ENCODE results near the gene QRICH1.
A peak's percentile ranks its signal among the peaks of the same experiment; 100 is the strongest.

Gene QRICH1

GRCh38 chr3:49032646-49033304, 61.1 kb downstream of the QRICH1 start:
- ATAC-seq, result no peak
- no peak for DNase-seq

GRCh38 chr3:49030321-49030720, 63.5 kb downstream of the QRICH1 start:
- no peak for ATAC-seq

DNA sequence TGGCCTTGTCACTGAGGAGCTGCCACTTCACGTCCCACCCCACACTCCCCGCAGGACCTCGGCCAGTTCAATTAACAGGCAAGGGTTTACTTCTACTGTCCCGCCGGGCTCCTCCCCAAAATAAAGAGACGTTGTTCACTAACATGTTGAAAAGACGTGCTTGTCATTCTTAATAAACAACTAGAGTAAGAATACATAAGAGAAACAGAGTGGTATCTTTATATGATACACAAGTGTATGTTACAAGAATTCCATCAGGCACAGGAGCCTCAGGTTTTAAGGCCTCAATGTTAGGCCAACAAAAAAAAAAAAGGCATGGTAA, 64.3 kb downstream of the QRICH1 start:
- ATAC-seq (no peak), DNase-seq (no peak)

More at GRCh38 chr3:49030321-49030720, 63.5 kb downstream of the QRICH1 start:
- no peak for DNase-seq

GRCh38 chr3:49028673-49029562, 65.0 kb downstream of the QRICH1 start, which contains the start of gene IMPDH2:
IMPDH2 (minus strand) TSS chr3:49029398; CDS start chr3:49029350, 48 bp downstream.
- DNase-seq, result peak; percentile 95
- ATAC-seq, result peak; percentile 93

DNA sequence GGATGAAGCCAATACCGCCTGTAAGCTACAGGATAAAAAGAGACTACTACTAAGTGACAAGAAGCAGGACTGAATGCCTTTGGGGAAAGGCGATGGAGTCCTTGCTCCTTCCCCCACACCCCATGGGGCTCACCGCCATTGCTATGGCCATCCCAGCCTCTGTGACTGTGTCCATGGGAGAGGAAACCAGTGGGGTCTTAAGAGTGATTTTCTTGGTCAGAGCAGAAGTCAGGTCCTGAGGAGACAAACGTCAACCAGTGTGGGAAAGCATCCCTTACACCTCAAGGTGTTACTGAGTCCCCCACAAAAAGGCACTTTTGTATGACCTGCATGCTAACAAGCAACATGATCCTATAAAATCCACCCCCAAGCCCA, 65.6 kb downstream of the QRICH1 start:
- DNase-seq (no peak), ATAC-seq (no peak)

DNA sequence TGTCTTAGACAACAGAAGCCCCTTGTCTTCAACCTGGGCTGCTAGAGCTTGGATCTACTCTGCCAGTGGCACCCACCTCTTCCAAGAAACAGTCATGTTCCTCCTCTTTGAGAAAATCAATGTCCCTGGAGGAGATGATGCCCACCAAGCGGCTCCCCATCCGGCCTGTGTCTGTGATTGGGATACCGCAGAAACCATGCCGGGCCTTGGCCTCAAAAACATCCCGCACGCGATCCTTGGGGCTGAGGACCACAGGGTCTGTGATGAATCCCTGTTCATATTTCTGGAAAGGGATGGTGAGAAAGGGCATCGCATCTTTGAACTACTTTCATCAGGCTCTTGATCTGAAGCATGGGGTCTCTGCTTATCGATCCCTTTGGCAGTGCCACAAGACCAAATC, 66.2 kb downstream of the QRICH1 start:
- DNase-seq, result no peak
- no peak for ATAC-seq

GRCh38 chr3:49026536-49026935, 67.3 kb downstream of the QRICH1 start:
- no peak for ATAC-seq
- DNase-seq, result no peak

DNA sequence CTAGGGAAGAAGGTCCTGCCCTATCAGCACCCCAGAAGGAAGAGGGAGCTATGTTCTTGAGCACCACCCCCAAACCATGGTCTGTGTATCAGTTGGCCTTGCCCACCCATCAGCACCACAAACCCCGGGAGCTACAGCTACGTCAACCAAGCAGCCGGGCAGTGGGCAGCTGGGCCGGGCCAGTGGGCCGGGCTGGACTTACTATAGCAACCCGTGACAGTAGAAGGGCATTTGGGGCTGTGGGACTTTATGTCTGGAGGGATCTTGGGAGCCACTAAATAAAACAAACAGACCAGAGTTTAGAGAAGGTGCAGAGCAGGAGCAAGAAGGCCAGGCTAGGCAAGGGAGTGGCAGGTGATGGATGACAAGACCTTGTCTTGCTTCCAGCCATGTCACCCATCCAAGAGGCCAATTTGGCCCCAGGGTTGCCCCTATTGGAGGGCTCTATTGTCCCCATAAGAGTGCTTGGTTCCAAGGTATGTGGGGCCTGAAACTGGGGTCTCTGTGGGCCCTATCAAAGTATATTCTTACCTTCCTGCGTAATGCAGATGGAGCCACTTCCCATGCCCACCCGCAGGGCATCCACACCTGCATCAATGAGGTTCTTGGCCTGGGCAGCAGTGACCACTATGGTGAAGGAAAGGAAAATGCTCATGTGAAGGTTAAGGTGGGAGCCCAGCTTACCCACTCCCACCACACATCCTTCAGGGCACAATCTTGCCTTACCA, 67.9 kb downstream of the QRICH1 start:
- DNase-seq (no peak), ATAC-seq (no peak)

- no peak for ATAC-seq
- no peak for DNase-seq
Observed at GRCh38 chr3:49025005-49025792, 68.7 kb downstream of the QRICH1 start.

GRCh38 chr3:49024449-49024848, 69.4 kb downstream of the QRICH1 start:
- DNase-seq, result no peak
- ATAC-seq, result no peak

DNA sequence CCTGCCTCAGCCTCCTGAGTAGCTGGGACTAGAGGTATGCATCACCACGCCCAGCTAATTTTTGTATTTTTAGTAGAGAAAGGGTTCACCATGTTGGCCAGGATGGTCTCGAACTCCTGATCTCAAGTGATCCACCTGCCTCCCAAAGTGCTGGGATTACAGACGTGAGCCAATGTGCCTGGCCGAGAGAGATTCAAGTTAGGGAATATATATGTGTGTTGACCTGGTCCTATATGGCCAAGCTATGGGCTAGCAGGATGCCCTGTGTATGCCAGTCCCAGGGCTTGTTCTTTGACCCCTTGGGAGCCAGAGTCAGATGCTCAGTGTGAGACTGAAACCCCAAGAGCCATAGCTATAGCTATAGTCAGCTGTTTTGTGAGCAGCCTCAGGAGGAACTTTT, 70.1 kb downstream of the QRICH1 start:
- ATAC-seq (no peak), DNase-seq (no peak)

DNA sequence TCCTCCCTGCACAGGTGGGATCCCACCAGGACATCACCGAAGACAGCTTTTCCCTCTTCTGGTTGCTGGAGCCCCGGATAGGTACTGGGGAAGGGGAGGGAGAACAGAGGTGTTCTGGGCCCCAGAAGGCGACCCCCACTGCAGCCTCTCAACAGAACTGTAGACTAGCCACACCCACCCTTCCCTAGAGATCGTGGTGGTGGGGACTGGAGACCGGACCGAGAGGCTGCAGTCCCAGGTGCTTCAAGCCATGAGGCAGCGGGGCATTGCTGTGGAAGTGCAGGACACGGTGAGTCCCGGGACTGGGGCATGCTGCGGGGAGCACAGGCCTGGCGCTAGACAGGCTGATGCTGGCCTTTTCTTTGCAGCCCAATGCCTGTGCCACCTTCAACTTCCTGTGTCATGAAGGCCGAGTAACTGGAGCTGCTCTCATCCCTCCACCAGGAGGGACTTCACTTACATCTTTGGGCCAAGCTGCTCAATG, 71.1 kb downstream of the QRICH1 start:
- ATAC-seq (no peak), DNase-seq (peak; percentile 39)

DNA sequence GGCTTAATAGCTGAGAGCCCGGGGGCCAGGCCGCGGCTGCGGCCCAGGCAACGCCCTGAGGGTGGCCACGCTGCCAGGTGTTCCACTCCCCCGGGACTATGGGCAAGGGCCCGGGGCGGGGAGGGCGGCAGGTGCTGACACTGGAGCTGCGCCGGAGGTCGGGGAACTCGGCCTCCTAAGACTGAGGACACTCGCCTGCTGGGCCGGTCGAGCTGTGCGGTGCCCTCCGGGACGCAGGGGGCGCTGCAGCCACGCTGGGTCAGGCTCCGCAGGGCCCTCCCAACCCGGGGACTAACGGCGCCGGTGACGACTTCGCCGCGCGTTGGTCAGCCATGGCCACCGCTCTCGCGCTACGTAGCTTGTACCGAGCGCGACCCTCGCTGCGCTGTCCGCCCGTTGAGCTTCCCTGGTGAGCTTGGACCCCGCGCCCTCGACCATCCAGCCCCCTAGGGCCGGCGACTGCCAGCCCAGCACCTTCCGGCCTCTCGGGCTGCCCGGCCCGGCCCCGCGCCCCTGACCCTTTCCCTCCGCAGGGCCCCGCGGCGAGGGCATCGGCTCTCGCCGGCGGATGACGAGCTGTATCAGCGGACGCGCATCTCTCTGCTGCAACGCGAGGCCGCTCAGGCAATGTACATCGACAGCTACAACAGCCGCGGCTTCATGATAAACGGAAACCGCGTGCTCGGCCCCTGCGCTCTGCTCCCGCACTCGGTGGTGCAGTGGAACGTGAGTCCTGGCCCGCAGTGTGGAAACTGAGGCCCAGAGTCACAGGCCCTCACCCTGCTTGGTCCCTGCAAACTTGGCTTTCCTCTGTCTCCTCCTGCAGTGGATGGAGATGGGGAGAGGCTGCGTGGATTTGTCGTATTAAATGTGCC, 71.8 kb downstream of the QRICH1 start, which contains the start of gene NDUFAF3:
NDUFAF3 (plus strand) TSS at position 309 of the 875 bp plus-strand sequence; CDS start at position 333, 24 bp downstream.
- peak; percentile 96 for DNase-seq

GRCh38 chr3:49021213-49021812, 72.6 kb downstream of the QRICH1 start:
- peak; percentile 66 for ATAC-seq
- DNase-seq, result peak; percentile 100

More for the DNA sequence above, 71.8 kb downstream of the QRICH1 start, which contains the start of gene NDUFAF3:
- peak; percentile 81 for ATAC-seq

DNA sequence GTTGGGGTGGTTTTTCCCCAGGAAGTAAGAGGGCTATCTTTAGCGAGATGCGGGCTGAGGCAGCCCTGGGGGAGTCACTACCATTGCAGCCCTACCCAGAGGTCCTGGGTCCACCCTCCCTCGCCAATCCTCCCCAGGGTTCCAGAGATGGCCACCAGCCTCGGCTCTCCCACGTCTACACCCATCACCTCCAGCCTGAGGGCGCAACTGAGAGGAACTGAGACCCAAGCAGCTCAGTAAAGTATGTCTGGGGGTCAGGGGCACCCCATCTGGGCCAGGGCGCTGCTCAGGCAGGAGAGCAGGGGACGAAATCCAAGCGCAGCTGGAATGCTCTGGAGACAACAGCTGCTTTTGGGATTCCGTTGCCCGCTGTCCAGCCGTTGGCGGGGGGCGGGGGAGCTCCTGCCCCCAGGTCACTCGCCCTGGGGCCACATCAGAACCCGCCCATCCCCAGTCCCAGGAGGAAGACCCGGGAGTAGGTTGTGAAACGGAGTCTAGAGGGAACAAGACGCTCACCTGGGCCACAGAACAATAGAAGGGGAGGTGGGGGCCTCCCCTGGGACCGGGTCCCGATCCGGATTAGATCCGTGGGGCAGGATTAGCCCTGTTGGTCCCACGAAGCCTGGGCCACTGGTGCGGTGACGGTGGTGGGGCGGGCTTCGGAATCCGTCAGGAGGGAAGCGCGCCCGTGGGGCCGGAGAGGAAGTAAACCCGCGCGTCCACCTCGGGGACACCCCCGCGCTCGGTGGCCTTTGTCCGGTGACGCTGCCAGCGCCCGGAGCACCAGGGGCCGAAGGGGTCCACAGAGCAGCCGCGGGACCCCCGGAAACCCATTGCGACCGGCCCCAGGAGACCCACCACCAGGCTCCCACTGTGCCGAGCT, 73.3 kb downstream of the QRICH1 start:
- DNase-seq (peak; percentile 59), ATAC-seq (no peak)

- DNase-seq (no peak), ATAC-seq (no peak)
Observed at GRCh38 chr3:49019941-49020329, 73.9 kb downstream of the QRICH1 start.

- ATAC-seq, result no peak
- no peak for DNase-seq
Observed at GRCh38 chr3:49018707-49019006, 75.2 kb downstream of the QRICH1 start.

GRCh38 chr3:49017971-49018706, 75.7 kb downstream of the QRICH1 start, which contains the start of gene DALRD3:
DALRD3 (minus strand) TSS chr3:49018580; CDS start chr3:49018564, 16 bp downstream.
- peak; percentile 10 for ATAC-seq
- peak; percentile 72 for DNase-seq

Measured in stimulated activated naive CD8-positive, alpha-beta T cell treated with anti-CD3 and anti-CD28 coated beads, Interleukin-15, Interleukin-2, amounts not matched to agents 100 U/mL and 50 U/mL, for 24 hours (primary cell).